ENCODE measurements around the gene STRIP2. TPM values are rescaled to one million over a fixed set of nuclear protein-coding genes. Genes with fewer than 3 reads are reported as not detected.

The STRIP2 gene
- total RNA-seq, 1 experiment from 2014 or later: 9.9 TPM

DNA sequence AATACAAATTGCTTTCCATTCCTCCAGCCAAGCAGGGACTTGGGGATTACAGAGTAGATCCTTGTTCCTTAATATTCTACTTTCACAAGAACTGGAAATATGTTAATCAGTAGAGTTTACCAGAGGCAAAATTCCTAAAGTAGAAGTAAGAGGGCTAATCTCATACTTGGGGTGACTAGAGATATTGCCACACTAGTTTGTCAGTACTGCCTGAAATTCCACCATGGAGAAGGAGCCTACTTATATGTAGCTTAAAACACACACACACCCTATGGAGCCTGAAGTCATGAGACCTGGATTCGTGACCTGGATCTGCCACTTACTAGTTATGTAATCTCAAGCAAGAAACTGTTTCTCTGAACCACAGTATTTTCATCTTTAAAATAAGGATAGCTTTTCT, 33.9 kb downstream of the STRIP2 start:
- no peaks in the 10 kb centered on the region for H3K9me3 Mint-ChIP-seq
- Histone ChIP-seq H2BK12ac (ENCODE audit: insufficient read length, low read depth, low read length) (no peak overlapping the region), H3K27ac (ENCODE audit: insufficient read length, low read depth, low read length) (no peak overlapping the region), H4K20me1 (ENCODE audit: control insufficient read depth, insufficient read depth, insufficient read length) (no peaks in the 10 kb centered on the region), H3K4me2 (ENCODE audit: insufficient read depth, insufficient read length, low read length) (no peak overlapping the region), H2BK5ac (ENCODE audit: insufficient read length, low read length) (no peak overlapping the region), H4K8ac (replicated peaks; ENCODE audit: insufficient read length, low read depth, low read length) (no peak overlapping the region), H3K23ac (ENCODE audit: insufficient read length, low read depth, low read length) (no peak overlapping the region), H2AFZ (ENCODE audit: low read length) (no peak overlapping the region), H2BK120ac (ENCODE audit: low read depth, low read length, poor library complexity, severe bottlenecking) (no peak overlapping the region), H4K5ac (ENCODE audit: insufficient read length, low read depth, low read length) (no peak overlapping the region), H4K91ac (ENCODE audit: insufficient read length, low read depth, low read length) (no peak overlapping the region), H2BK20ac (ENCODE audit: low read depth, low read length, poor library complexity, severe bottlenecking) (no peak overlapping the region), H3K18ac (ENCODE audit: insufficient read length, low read depth, low read length) (no peak overlapping the region), H3K79me1 (ENCODE audit: insufficient read depth, low read depth, low read length, poor library complexity, severe bottlenecking) (no peaks in the 10 kb centered on the region), H3K56ac (ENCODE audit: insufficient read length, low read depth, low read length) (no peak overlapping the region), H3K9me3 (ENCODE audit: control insufficient read depth, low read depth, low read length) (no peaks in the 10 kb centered on the region), H2AK5ac (ENCODE audit: insufficient read length, low read length) (no peak overlapping the region), H3T11ph (ENCODE audit: low read length) (no peak overlapping the region), H3K4ac (ENCODE audit: low read depth, low read length) (no peak overlapping the region), H2BK15ac (ENCODE audit: low read depth, low read length) (no peak overlapping the region), H3K23me2 (ENCODE audit: insufficient read length, low read depth, low read length, poor library complexity, severe bottlenecking) (no peaks in the 10 kb centered on the region), H3K4me1 (ENCODE audit: insufficient read depth, low read length) (no peaks in the 10 kb centered on the region; the same call in 1 of the 2 replicates), H3K9ac (ENCODE audit: extremely low read depth, insufficient read length, low read length) (no peak overlapping the region), H3K14ac (ENCODE audit: insufficient read depth, low read length) (no peak overlapping the region), H3K27me3 (ENCODE audit: insufficient read depth, low read length) (no peaks in the 10 kb centered on the region), H3K79me2 (ENCODE audit: insufficient read depth, low read length) (no peaks in the 10 kb centered on the region)
- H3K27me3 Mint-ChIP-seq (ENCODE audit: low read depth): no peaks in the 10 kb centered on the region
- H3K4me3 Mint-ChIP-seq: no peak overlapping the region
- no peak overlapping the region for H3K27ac Mint-ChIP-seq
- no CpG with 5 or more reads among the region's 1 CpG for WGBS (ENCODE audit: extremely low coverage, insufficient read length, low lambda C conversion rate)
- no peak for DNase-seq
- peaks cover 0 to 28% (median 1%) of the 10 kb centered on the region in 3 experiments; a peak in 6 of 7 replicates for H3K36me3 Mint-ChIP-seq (ENCODE audit: insufficient read depth in 1 of 3, low read depth in 3 of 3)
- peaks cover 19 to 20% of the 10 kb centered on the region in 2 experiments for H3K4me1 Mint-ChIP-seq
- TF ChIP-seq, protein P1, sequence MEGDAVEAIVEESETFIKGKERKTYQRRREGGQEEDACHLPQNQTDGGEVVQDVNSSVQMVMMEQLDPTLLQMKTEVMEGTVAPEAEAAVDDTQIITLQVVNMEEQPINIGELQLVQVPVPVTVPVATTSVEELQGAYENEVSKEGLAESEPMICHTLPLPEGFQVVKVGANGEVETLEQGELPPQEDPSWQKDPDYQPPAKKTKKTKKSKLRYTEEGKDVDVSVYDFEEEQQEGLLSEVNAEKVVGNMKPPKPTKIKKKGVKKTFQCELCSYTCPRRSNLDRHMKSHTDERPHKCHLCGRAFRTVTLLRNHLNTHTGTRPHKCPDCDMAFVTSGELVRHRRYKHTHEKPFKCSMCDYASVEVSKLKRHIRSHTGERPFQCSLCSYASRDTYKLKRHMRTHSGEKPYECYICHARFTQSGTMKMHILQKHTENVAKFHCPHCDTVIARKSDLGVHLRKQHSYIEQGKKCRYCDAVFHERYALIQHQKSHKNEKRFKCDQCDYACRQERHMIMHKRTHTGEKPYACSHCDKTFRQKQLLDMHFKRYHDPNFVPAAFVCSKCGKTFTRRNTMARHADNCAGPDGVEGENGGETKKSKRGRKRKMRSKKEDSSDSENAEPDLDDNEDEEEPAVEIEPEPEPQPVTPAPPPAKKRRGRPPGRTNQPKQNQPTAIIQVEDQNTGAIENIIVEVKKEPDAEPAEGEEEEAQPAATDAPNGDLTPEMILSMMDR (conservative IDR thresholded peaks at IDR 0.05): no peak
